ENCODE data around the gene HMCES. TPM values are rescaled to one million over a fixed set of nuclear protein-coding genes. Genes with fewer than 3 reads are reported as not detected.

Gene HMCES
- total RNA-seq, 5 donors from 2014 or later (not counting 1 experiment from before 2014, with no cell fraction given) = 55.2 to 60.7 (median 57.6) TPM

- ChIA-PET CTCF (no interaction called here), POLR2A (no interaction called here)
- no peak overlapping the region for H3K27ac ChIP-seq (ENCODE audit: low read length)
- no peak overlapping the region for H3K27ac Mint-ChIP-seq
- H3K4me1 Mint-ChIP-seq = peaks cover 6 to 8% (median 6%) of the 10 kb centered on the region in 3 donors
- no peaks in the 10 kb centered on the region for H3K36me3 Mint-ChIP-seq
- peaks cover 0 to 39% of the 10 kb centered on the region in 2 experiments for H3K27me3 ChIP-seq (replicated peaks in 1 of 2; ENCODE audit: control insufficient read depth in 2 of 2, extremely low read depth in 1 of 2, insufficient read depth in 2 of 2, low read length in 1 of 2)
- ATAC-seq (replicated peaks in 1 of 4) (peak; percentile 76 to 84 (median 82)), DNase-seq (peak in 24 of 35 experiments; percentile 4 to 49 (median 16))
- H3K9me3 ChIP-seq = no peaks in the 10 kb centered on the region
- no peaks in the 10 kb centered on the region for H3K9me3 Mint-ChIP-seq
- no peak overlapping the region for H3K4me3 ChIP-seq (ENCODE audit: control insufficient read depth in 1 of 2, extremely low read depth in 1 of 2, low read length in 1 of 2)
- peak overlapping the region; percentile 21 to 62 (median 37) for H3K4me3 Mint-ChIP-seq
- 20% methylated on average over 32 of the region's 39 CpGs for WGBS (ENCODE audit: insufficient coverage)
- H3K4me1 ChIP-seq (ENCODE audit: control insufficient read depth in 1 of 2, extremely low read depth in 1 of 2, insufficient read depth in 2 of 2, low read length in 2 of 2) = peaks cover 0 to 13% of the 10 kb centered on the region in 2 experiments
- H3K36me3 ChIP-seq (ENCODE audit: control insufficient read depth in 2 of 2, extremely low read depth in 1 of 2, insufficient read depth in 1 of 2, low read length in 1 of 2) = no peaks in the 10 kb centered on the region
- H3K27me3 Mint-ChIP-seq = peaks cover 12 to 30% of the 10 kb centered on the region in 2 donors
Measured at GRCh38 chr3:129343643-129344360, 65.1 kb downstream of the HMCES start.

GRCh38 chr3:129344540-129345220, 66.0 kb downstream of the HMCES start:
- peak overlapping the region in 2 of 3 donors; percentile 28 to 55 for H3K4me3 Mint-ChIP-seq
- 61% methylated on average over 7 of the region's 13 CpGs for WGBS (ENCODE audit: insufficient coverage)
- Histone ChIP-seq H3K4me3 (ENCODE audit: control insufficient read depth in 1 of 2, extremely low read depth in 1 of 2, low read length in 1 of 2) (no peak overlapping the region), H3K9me3 (no peaks in the 10 kb centered on the region), H3K27me3 (replicated peaks in 1 of 2; ENCODE audit: control insufficient read depth in 2 of 2, extremely low read depth in 1 of 2, insufficient read depth in 2 of 2, low read length in 1 of 2) (peaks cover 0 to 39% of the 10 kb centered on the region in 2 experiments), H3K4me1 (ENCODE audit: control insufficient read depth in 1 of 2, extremely low read depth in 1 of 2, insufficient read depth in 2 of 2, low read length in 2 of 2) (peaks cover 0 to 13% of the 10 kb centered on the region in 2 experiments), H3K36me3 (ENCODE audit: control insufficient read depth in 2 of 2, extremely low read depth in 1 of 2, insufficient read depth in 1 of 2, low read length in 1 of 2) (no peaks in the 10 kb centered on the region), H3K27ac (ENCODE audit: low read length) (no peak overlapping the region)
- H3K27ac Mint-ChIP-seq = no peak overlapping the region
- H3K9me3 Mint-ChIP-seq = no peaks in the 10 kb centered on the region
- H3K36me3 Mint-ChIP-seq = no peaks in the 10 kb centered on the region
- ChIA-PET POLR2A (no interaction called here), CTCF (no interaction called here)
- ATAC-seq (replicated peaks in 1 of 4) = no peak
- no peak for DNase-seq
- H3K4me1 Mint-ChIP-seq = peaks cover 6 to 8% (median 6%) of the 10 kb centered on the region in 3 donors
- H3K27me3 Mint-ChIP-seq = peaks cover 12 to 30% of the 10 kb centered on the region in 2 donors

GRCh38 chr3:129345281-129345680, 66.6 kb downstream of the HMCES start:
- no peaks in the 10 kb centered on the region for H3K9me3 ChIP-seq
- WGBS (ENCODE audit: insufficient coverage) = 83% methylated on average over 6 of the region's 7 CpGs
- peak overlapping the region in 1 of 3 donors; percentile 55 for H3K4me3 Mint-ChIP-seq
- no peak overlapping the region for H3K27ac ChIP-seq (ENCODE audit: low read length)
- POLR2A ChIA-PET = no interaction called here
- no peak overlapping the region for H3K4me3 ChIP-seq (ENCODE audit: control insufficient read depth in 1 of 2, extremely low read depth in 1 of 2, low read length in 1 of 2)
- no peak overlapping the region for H3K27ac Mint-ChIP-seq
- H3K27me3 ChIP-seq (replicated peaks in 1 of 2; ENCODE audit: control insufficient read depth in 2 of 2, extremely low read depth in 1 of 2, insufficient read depth in 2 of 2, low read length in 1 of 2) = peaks cover 0 to 39% of the 10 kb centered on the region in 2 experiments
- H3K27me3 Mint-ChIP-seq = peaks cover 12 to 33% of the 10 kb centered on the region in 2 donors
- H3K4me1 ChIP-seq (ENCODE audit: control insufficient read depth in 1 of 2, extremely low read depth in 1 of 2, insufficient read depth in 2 of 2, low read length in 2 of 2) = peaks cover 0 to 13% of the 10 kb centered on the region in 2 experiments
- H3K36me3 Mint-ChIP-seq = no peaks in the 10 kb centered on the region
- no peaks in the 10 kb centered on the region for H3K36me3 ChIP-seq (ENCODE audit: control insufficient read depth in 2 of 2, extremely low read depth in 1 of 2, insufficient read depth in 1 of 2, low read length in 1 of 2)
- no peak for DNase-seq
- CTCF ChIA-PET = interaction anchor here in 1 of 2 donors (0.7 kb wide), 1 partner anchor 1259 kb away, joined by 6 read pairs; no protein-coding TSS in a partner anchor
- ATAC-seq (replicated peaks in 1 of 4) = no peak
- no peaks in the 10 kb centered on the region for H3K9me3 Mint-ChIP-seq
- peaks cover 6 to 8% (median 6%) of the 10 kb centered on the region in 3 donors for H3K4me1 Mint-ChIP-seq

- no peaks in the 10 kb centered on the region for H3K9me3 ChIP-seq
- no peaks in the 10 kb centered on the region for H3K36me3 Mint-ChIP-seq
- peaks cover 12 to 33% of the 10 kb centered on the region in 2 donors for H3K27me3 Mint-ChIP-seq
- ChIA-PET POLR2A (no interaction called here), CTCF (interaction anchor here in 1 of 2 donors (0.7 kb wide), 1 partner anchor 1259 kb away, joined by 6 read pairs; no protein-coding TSS in a partner anchor)
- no peak overlapping the region for H3K27ac ChIP-seq (ENCODE audit: low read length)
- ATAC-seq (replicated peaks in 1 of 4) (no peak), DNase-seq (no peak)
- no peaks in the 10 kb centered on the region for H3K9me3 Mint-ChIP-seq
- H3K36me3 ChIP-seq (ENCODE audit: control insufficient read depth in 2 of 2, extremely low read depth in 1 of 2, insufficient read depth in 1 of 2, low read length in 1 of 2) = no peaks in the 10 kb centered on the region
- H3K27me3 ChIP-seq (replicated peaks in 1 of 2; ENCODE audit: control insufficient read depth in 2 of 2, extremely low read depth in 1 of 2, insufficient read depth in 2 of 2, low read length in 1 of 2) = peaks cover 0 to 39% of the 10 kb centered on the region in 2 experiments
- peaks cover 6 to 8% (median 6%) of the 10 kb centered on the region in 3 donors for H3K4me1 Mint-ChIP-seq
- H3K4me1 ChIP-seq (ENCODE audit: control insufficient read depth in 1 of 2, extremely low read depth in 1 of 2, insufficient read depth in 2 of 2, low read length in 2 of 2) = peaks cover 0 to 13% of the 10 kb centered on the region in 2 experiments
- H3K27ac Mint-ChIP-seq = peak overlapping the region in 1 of 2 donors; percentile 56
- WGBS (ENCODE audit: insufficient coverage) = 57% methylated on average over 3 of the region's 3 CpGs
- no peak overlapping the region for H3K4me3 ChIP-seq (ENCODE audit: control insufficient read depth in 1 of 2, extremely low read depth in 1 of 2, low read length in 1 of 2)
- H3K4me3 Mint-ChIP-seq = no peak overlapping the region
Measured at GRCh38 chr3:129345971-129346370, 67.3 kb downstream of the HMCES start.

- Mint-ChIP-seq H3K4me1 (peaks cover 6 to 8% (median 6%) of the 10 kb centered on the region in 3 donors), H3K27me3 (peaks cover 12 to 31% of the 10 kb centered on the region in 2 donors), H3K9me3 (no peaks in the 10 kb centered on the region), H3K27ac (no peak overlapping the region), H3K4me3 (no peak overlapping the region), H3K36me3 (no peaks in the 10 kb centered on the region)
- H3K27me3 ChIP-seq (replicated peaks in 1 of 2; ENCODE audit: control insufficient read depth in 2 of 2, extremely low read depth in 1 of 2, insufficient read depth in 2 of 2, low read length in 1 of 2) = peaks cover 0 to 39% of the 10 kb centered on the region in 2 experiments
- H3K9me3 ChIP-seq = no peaks in the 10 kb centered on the region
- 48% methylated on average over 10 of the region's 12 CpGs for WGBS (ENCODE audit: insufficient coverage)
- H3K27ac ChIP-seq (ENCODE audit: low read length) = no peak overlapping the region
- ChIA-PET CTCF (no interaction called here), POLR2A (no interaction called here)
- ATAC-seq (replicated peaks in 1 of 4) = no peak
- no peaks in the 10 kb centered on the region for H3K36me3 ChIP-seq (ENCODE audit: control insufficient read depth in 2 of 2, extremely low read depth in 1 of 2, insufficient read depth in 1 of 2, low read length in 1 of 2)
- H3K4me3 ChIP-seq (ENCODE audit: control insufficient read depth in 1 of 2, extremely low read depth in 1 of 2, low read length in 1 of 2) = no peak overlapping the region
- no peak for DNase-seq
- peaks cover 0 to 13% of the 10 kb centered on the region in 2 experiments for H3K4me1 ChIP-seq (ENCODE audit: control insufficient read depth in 1 of 2, extremely low read depth in 1 of 2, insufficient read depth in 2 of 2, low read length in 2 of 2)
Measured at GRCh38 chr3:129346695-129347457, 68.2 kb downstream of the HMCES start.

- Histone ChIP-seq H3K4me3 (ENCODE audit: control insufficient read depth in 1 of 2, extremely low read depth in 1 of 2, low read length in 1 of 2) (no peak overlapping the region), H3K4me1 (ENCODE audit: control insufficient read depth in 1 of 2, extremely low read depth in 1 of 2, insufficient read depth in 2 of 2, low read length in 2 of 2) (peaks cover 0 to 13% of the 10 kb centered on the region in 2 experiments), H3K27me3 (replicated peaks in 1 of 2; ENCODE audit: control insufficient read depth in 2 of 2, extremely low read depth in 1 of 2, insufficient read depth in 2 of 2, low read length in 1 of 2) (peaks cover 0 to 42% of the 10 kb centered on the region in 2 experiments), H3K27ac (ENCODE audit: low read length) (no peak overlapping the region), H3K9me3 (no peaks in the 10 kb centered on the region), H3K36me3 (ENCODE audit: control insufficient read depth in 2 of 2, extremely low read depth in 1 of 2, insufficient read depth in 1 of 2, low read length in 1 of 2) (no peaks in the 10 kb centered on the region)
- no peak overlapping the region for H3K4me3 Mint-ChIP-seq
- ChIA-PET POLR2A (no interaction called here), CTCF (no interaction called here)
- DNase-seq (no peak), ATAC-seq (replicated peaks in 1 of 4) (no peak)
- H3K9me3 Mint-ChIP-seq = no peaks in the 10 kb centered on the region
- peaks cover 12 to 28% of the 10 kb centered on the region in 2 donors for H3K27me3 Mint-ChIP-seq
- no peak overlapping the region for H3K27ac Mint-ChIP-seq
- 78% methylated on average over 8 of the region's 8 CpGs for WGBS (ENCODE audit: insufficient coverage)
- no peaks in the 10 kb centered on the region for H3K36me3 Mint-ChIP-seq
- H3K4me1 Mint-ChIP-seq = peaks cover 6 to 8% (median 6%) of the 10 kb centered on the region in 3 donors
Measured at GRCh38 chr3:129347458-129347845, 68.8 kb downstream of the HMCES start.

Measured in T-cell (primary cell).